Transverse colon (tissue), 4 donors: ENCODE data around the gene DMBT1. TPM values are rescaled to one million over a fixed set of nuclear protein-coding genes. Genes with fewer than 3 reads are reported as not detected.

ENCODE experiments used
- DNase-seq: peaks from one replicate; pipeline ENCODE4 v3.0.0-alpha.2; 2019
- H3K27ac ChIP-seq, 4 donors: fragments of 200-600 bp; sonication (generic); 2 replicates each; pipeline ENCODE4 v1.5.1; 2016 to 2018; ENCODE audit warnings: inconsistent platforms in 4 of 4
- H3K27me3 ChIP-seq: fragments of 200-600 bp; sonication (generic); 2 replicates; pipeline ENCODE4 v1.5.1; 2017; ENCODE audit warnings: inconsistent platforms
- H3K36me3 ChIP-seq, 4 donors: fragments of 200-600 bp; sonication (generic); 2 replicates each; pipeline ENCODE4 v1.5.1; 2017 to 2019; ENCODE audit warnings: inconsistent platforms in 4 of 4
- H3K4me1 ChIP-seq, 4 donors: fragments of 200-600 bp; sonication (generic); 2 replicates each; pipeline ENCODE4 v1.5.1; 2017 to 2020; ENCODE audit warnings: inconsistent platforms in 4 of 4
- H3K4me3 ChIP-seq, 4 donors: fragments of 200-600 bp; sonication (generic); 1 replicate in 1 of 4; 2 replicates in 3 of 4; pipeline versions ENCODE4 v1.5.1 to v1.6.1; 2017 to 2019; ENCODE audit warnings: inconsistent platforms in 4 of 4
- H3K9me3 ChIP-seq, 2 donors: fragments of 200-600 bp; sonication (generic); 2 replicates each; pipeline ENCODE4 v1.5.1; 2017 to 2019; ENCODE audit warnings: inconsistent platforms in 2 of 2
- CTCF ChIP-seq, 5 experiments: fragments of 200-600 bp in 3 of 5; fragments of 450-650 bp in 2 of 5; sonication (generic) in 3 of 5; IDR thresholded peaks; 1 replicate in 2 of 5; 2 replicates in 3 of 5; pipeline ENCODE4 v1.5.1; 2016 to 2017; ENCODE audit warnings: antibody characterized with exemption in 5 of 5, inconsistent platforms in 3 of 5, mild to moderate bottlenecking in 2 of 5, moderate library complexity in 1 of 5
- EP300 ChIP-seq: sonication (generic); formaldehyde crosslinking; IDR thresholded peaks from one replicate; pipeline ENCODE4 v1.6.1; 2017; ENCODE audit warnings: antibody characterized with exemption, low read depth
- POLR2A ChIP-seq: fragments of 450-650 bp; IDR thresholded peaks from one replicate; pipeline ENCODE4 v1.6.1; 2016; ENCODE audit warnings: antibody characterized with exemption, mild to moderate bottlenecking, moderate library complexity
- POLR2AphosphoS5 ChIP-seq, 3 donors: sonication (generic); formaldehyde crosslinking; IDR thresholded peaks; one replicate each; pipeline ENCODE4 v1.6.1; 2016; ENCODE audit warnings: antibody characterized with exemption in 3 of 3
- WGBS, 2 donors: methylation state at CpG; one replicate each; pipeline ENCODE4 v1.1.5; 2018; ENCODE audit warnings: low coverage in 1 of 2; 5-methylcytosine and 5-hydroxymethylcytosine counted together
- in situ Hi-C, 4 donors: fragments of 200-750 bp; cut with MboI; loops; one replicate each; pipeline versions ENCODE4 v1.15.0 to v1.15.1; 2017; ENCODE audit warnings: low sequenced_read_pairs in 3 of 4, low pct_ligation_motif_present in 1 of 4, low pct_unique_long_range_greater_than_20kb in 1 of 4
- intact Hi-C: fragments of 100-400 bp; cut with DNase I; formaldehyde crosslinking; loops from one replicate; pipeline ENCODE4 v1.15.1; 2023; ENCODE audit warnings: low total_unique reads
- total RNA-seq, 4 donors: library from RNA; depleted of rRNA; stranded (reverse); fragments of >200 nt; gene quantifications; one replicate each; pipeline ENCODE4 v1.1.0, GENCODE V29; 2016

Gene DMBT1
- total RNA-seq, 4 donors from 2014 or later, result 42.2 to 124 (median 68.5) TPM

GRCh38 chr10:122558452-122558851 is 2.1 kb upstream of the DMBT1 start:
- no peak for DNase-seq
- WGBS, 2 donors, result 59 to 80% methylated on average over 1 to 5 of the region's 5 CpGs
- Histone ChIP-seq H3K36me3 (no peaks in the 10 kb centered on the region), H3K4me1 (peaks cover 0 to 6% (median 0%) of the 10 kb centered on the region in 4 donors), H3K4me3 (no peak overlapping the region), H3K27ac (no peak overlapping the region), H3K27me3 (peaks cover 8% of the 10 kb centered on the region), H3K9me3 (no peaks in the 10 kb centered on the region)
- TF ChIP-seq POLR2AphosphoS5 (IDR thresholded peaks at IDR 0.05) (no peak), CTCF (IDR thresholded peaks at IDR 0.05) (no peak), EP300 (no peak), POLR2A (no peak)
- in situ Hi-C loops, result loop anchor here in 1 of 4 donors (25.0 kb wide), 1 partner anchor 271 kb away; no protein-coding TSS in a partner anchor
- intact Hi-C loops, result no loop called here

DNA sequence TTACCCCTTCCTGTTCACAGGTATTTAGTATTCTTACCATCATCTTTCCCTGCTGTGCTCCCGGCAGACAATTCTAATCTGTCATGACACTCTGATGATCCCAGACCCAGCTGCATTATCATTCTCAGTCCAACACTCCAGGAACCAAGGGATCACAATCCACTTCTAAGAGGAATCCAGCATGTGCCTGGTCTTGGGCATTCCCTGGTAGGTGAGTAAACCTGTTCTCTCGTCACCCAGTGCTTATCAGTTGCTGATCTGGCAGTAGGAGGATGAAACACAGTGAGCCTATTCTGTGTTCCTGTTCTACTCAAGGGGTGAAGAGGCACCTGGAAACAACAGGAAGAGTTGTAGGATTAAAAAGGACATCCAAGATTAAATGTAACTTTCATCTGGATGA is 1.3 kb upstream of the DMBT1 start:
- 73% methylated on average over 2 of the region's 2 CpGs; no CpG with 5 or more reads in 1 of the 2 donors for WGBS, 2 donors
- Histone ChIP-seq H3K4me1 (peaks cover 0 to 3% (median 0%) of the 10 kb centered on the region in 4 donors), H3K36me3 (no peaks in the 10 kb centered on the region), H3K27me3 (peaks cover 8% of the 10 kb centered on the region), H3K27ac (no peak overlapping the region), H3K4me3 (no peak overlapping the region), H3K9me3 (no peaks in the 10 kb centered on the region)
- intact Hi-C loops (no loop called here), in situ Hi-C loops (loop anchor here in 1 of 4 donors (25.0 kb wide), 1 partner anchor 272 kb away; no protein-coding TSS in a partner anchor)
- DNase-seq, result no peak
- no peak for TF ChIP-seq POLR2AphosphoS5 (IDR thresholded peaks at IDR 0.05)
- TF ChIP-seq CTCF (IDR thresholded peaks at IDR 0.05), result no peak
- no peak for TF ChIP-seq POLR2A
- no peak for TF ChIP-seq EP300

- 62 to 77% methylated on average over 6 of the region's 6 CpGs for WGBS, 2 donors
- peaks cover 8% of the 10 kb centered on the region for H3K27me3 ChIP-seq
- intact Hi-C loops, result loop anchor here (10.0 kb wide), 1 partner anchor 126 kb away; no protein-coding TSS in a partner anchor
- H3K27ac ChIP-seq, result no peak overlapping the region
- H3K4me1 ChIP-seq, result peaks cover 0 to 12% (median 2%) of the 10 kb centered on the region in 4 donors
- H3K36me3 ChIP-seq, result no peaks in the 10 kb centered on the region
- in situ Hi-C loops, result loop anchor here (10.0 to 25.0 kb wide), 3 partner anchors 116 to 274 kb away; no protein-coding TSS in a partner anchor
- DNase-seq, result no peak
- no peak for TF ChIP-seq POLR2AphosphoS5 (IDR thresholded peaks at IDR 0.05)
- no peak for TF ChIP-seq CTCF (IDR thresholded peaks at IDR 0.05)
- TF ChIP-seq POLR2A, result no peak
- no peak for TF ChIP-seq EP300
- no peaks in the 10 kb centered on the region for H3K9me3 ChIP-seq
- no peak overlapping the region for H3K4me3 ChIP-seq
Measured at GRCh38 chr10:122561212-122561611, 658 bp downstream of the DMBT1 start.

- intact Hi-C loops (loop anchor here (10.0 kb wide), 1 partner anchor 127 kb away; no protein-coding TSS in a partner anchor), in situ Hi-C loops (loop anchor here (10.0 to 25.0 kb wide), 3 partner anchors 117 to 274 kb away; no protein-coding TSS in a partner anchor)
- H3K36me3 ChIP-seq, result no peaks in the 10 kb centered on the region
- no peak overlapping the region for H3K4me3 ChIP-seq
- TF ChIP-seq POLR2AphosphoS5 (IDR thresholded peaks at IDR 0.05), result no peak
- no peak for TF ChIP-seq CTCF (IDR thresholded peaks at IDR 0.05)
- no peak for TF ChIP-seq EP300
- TF ChIP-seq POLR2A, result no peak
- H3K4me1 ChIP-seq, result peaks cover 0 to 12% (median 2%) of the 10 kb centered on the region in 4 donors
- no peak for DNase-seq
- no peak overlapping the region for H3K27ac ChIP-seq
- H3K27me3 ChIP-seq, result peaks cover 8% of the 10 kb centered on the region
- H3K9me3 ChIP-seq, result no peaks in the 10 kb centered on the region
Measured at GRCh38 chr10:122561792-122562191, 1.2 kb downstream of the DMBT1 start.
